ENCODE data around the gene CTNNBL1. TPM values are rescaled to one million over a fixed set of nuclear protein-coding genes. Genes with fewer than 3 reads are reported as not detected.

Gene CTNNBL1
- total RNA-seq, 1 experiment from 2014 or later, result 49.9 TPM

GRCh38 chr20:37904008-37904642 is 210.3 kb downstream of the CTNNBL1 start:
- no peaks in the 10 kb centered on the region for H3K9me3 ChIP-seq (ENCODE audit: low read length)
- DNase-seq (no peak), ATAC-seq (no peak)
- H3K79me2 ChIP-seq (ENCODE audit: low read length), result peaks cover 32% of the 10 kb centered on the region
- H3K9me2 ChIP-seq (replicated peaks; ENCODE audit: low read length), result no peaks in the 10 kb centered on the region
- TSS peak; percentile 35 for BruUV-seq (replicated peaks)
- intact Hi-C loops (cut with micrococcal nuclease), result loop anchor here (5.0 kb wide), 1 partner anchor 53 kb away; no protein-coding TSS in a partner anchor
- H3K4me2 ChIP-seq (ENCODE audit: low read length), result peak overlapping the region; percentile 86
- no peaks in the 10 kb centered on the region for H3K36me3 ChIP-seq (ENCODE audit: low read depth, low read length)
- POLR2A ChIA-PET (ENCODE audit: unreplicated experiment), result no interaction called here
- H3K27ac ChIP-seq (ENCODE audit: low read length), result no peak overlapping the region
- no peaks in the 10 kb centered on the region for H4K20me1 ChIP-seq (ENCODE audit: low read length)
- H3K27me3 ChIP-seq (ENCODE audit: low read length), result no peaks in the 10 kb centered on the region
- CTCF ChIA-PET, result no interaction called here
- H3K9ac ChIP-seq (ENCODE audit: low read length), result no peak overlapping the region
- TF ChIP-seq EZH2 (IDR thresholded peaks at IDR 0.05; ENCODE audit: low read length, unreplicated experiment) (no peak), EZH2phosphoT487 (IDR thresholded peaks at IDR 0.05; ENCODE audit: borderline replicate concordance, low read length) (no peak)
- TF ChIP-seq, protein P1, sequence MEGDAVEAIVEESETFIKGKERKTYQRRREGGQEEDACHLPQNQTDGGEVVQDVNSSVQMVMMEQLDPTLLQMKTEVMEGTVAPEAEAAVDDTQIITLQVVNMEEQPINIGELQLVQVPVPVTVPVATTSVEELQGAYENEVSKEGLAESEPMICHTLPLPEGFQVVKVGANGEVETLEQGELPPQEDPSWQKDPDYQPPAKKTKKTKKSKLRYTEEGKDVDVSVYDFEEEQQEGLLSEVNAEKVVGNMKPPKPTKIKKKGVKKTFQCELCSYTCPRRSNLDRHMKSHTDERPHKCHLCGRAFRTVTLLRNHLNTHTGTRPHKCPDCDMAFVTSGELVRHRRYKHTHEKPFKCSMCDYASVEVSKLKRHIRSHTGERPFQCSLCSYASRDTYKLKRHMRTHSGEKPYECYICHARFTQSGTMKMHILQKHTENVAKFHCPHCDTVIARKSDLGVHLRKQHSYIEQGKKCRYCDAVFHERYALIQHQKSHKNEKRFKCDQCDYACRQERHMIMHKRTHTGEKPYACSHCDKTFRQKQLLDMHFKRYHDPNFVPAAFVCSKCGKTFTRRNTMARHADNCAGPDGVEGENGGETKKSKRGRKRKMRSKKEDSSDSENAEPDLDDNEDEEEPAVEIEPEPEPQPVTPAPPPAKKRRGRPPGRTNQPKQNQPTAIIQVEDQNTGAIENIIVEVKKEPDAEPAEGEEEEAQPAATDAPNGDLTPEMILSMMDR (conservative IDR thresholded peaks at IDR 0.05; ENCODE audit: low read depth, low read length), result no peak
- peak overlapping the region; percentile 69 for H3K4me3 ChIP-seq (ENCODE audit: low read length)
- H2AFZ ChIP-seq (ENCODE audit: low read length), result no peak overlapping the region
- H3F3A ChIP-seq (ENCODE audit: low read length, unreplicated experiment), result no peaks in the 10 kb centered on the region
- H3K4me1 ChIP-seq (ENCODE audit: insufficient read depth, low read length), result peaks cover 20% of the 10 kb centered on the region

- H3K79me2 ChIP-seq (ENCODE audit: low read length), result peaks cover 35% of the 10 kb centered on the region
- TF ChIP-seq EZH2phosphoT487 (IDR thresholded peaks at IDR 0.05; ENCODE audit: borderline replicate concordance, low read length), result no peak
- TF ChIP-seq, protein P1 (conservative IDR thresholded peaks at IDR 0.05; ENCODE audit: low read depth, low read length), result no peak
- no peak for TF ChIP-seq EZH2 (IDR thresholded peaks at IDR 0.05; ENCODE audit: low read length, unreplicated experiment)
- H2AFZ ChIP-seq (ENCODE audit: low read length), result no peak overlapping the region
- H3K9ac ChIP-seq (ENCODE audit: low read length), result no peak overlapping the region
- H3K9me3 ChIP-seq (ENCODE audit: low read length), result no peaks in the 10 kb centered on the region
- H4K20me1 ChIP-seq (ENCODE audit: low read length), result no peaks in the 10 kb centered on the region
- no peaks in the 10 kb centered on the region for H3K27me3 ChIP-seq (ENCODE audit: low read length)
- intact Hi-C loops (cut with micrococcal nuclease), result loop anchor here (5.0 kb wide), 1 partner anchor 52 kb away; no protein-coding TSS in a partner anchor
- no TSS peak for BruUV-seq (replicated peaks)
- H3K36me3 ChIP-seq (ENCODE audit: low read depth, low read length), result no peaks in the 10 kb centered on the region
- no peak overlapping the region for H3K4me3 ChIP-seq (ENCODE audit: low read length)
- CTCF ChIA-PET, result no interaction called here
- peak overlapping the region; percentile 86 for H3K4me2 ChIP-seq (ENCODE audit: low read length)
- H3K4me1 ChIP-seq (ENCODE audit: insufficient read depth, low read length), result peaks cover 20% of the 10 kb centered on the region
- DNase-seq (no peak), ATAC-seq (no peak)
- no peaks in the 10 kb centered on the region for H3K9me2 ChIP-seq (replicated peaks; ENCODE audit: low read length)
- H3K27ac ChIP-seq (ENCODE audit: low read length), result no peak overlapping the region
- no peaks in the 10 kb centered on the region for H3F3A ChIP-seq (ENCODE audit: low read length, unreplicated experiment)
- POLR2A ChIA-PET (ENCODE audit: unreplicated experiment), result no interaction called here
These were observed 211.1 kb downstream of the CTNNBL1 start for GRCh38 chr20:37904845-37905373.
